ENCODE data around the gene SLC16A14.

Gene SLC16A14

GRCh38 chr2:230023313-230023712 is 45.4 kb downstream of the SLC16A14 start:
- no peak for DNase-seq

GRCh38 chr2:230019742-230020141 is 49.0 kb downstream of the SLC16A14 start:
- no peak for DNase-seq

- DNase-seq: no peak
Observed at GRCh38 chr2:230018153-230018552, 50.6 kb downstream of the SLC16A14 start.

GRCh38 chr2:230016844-230017243 is 51.9 kb downstream of the SLC16A14 start:
- DNase-seq: no peak

GRCh38 chr2:230012267-230012884 is 56.3 kb downstream of the SLC16A14 start:
- DNase-seq: no peak

GRCh38 chr2:230011617-230012016 is 57.1 kb downstream of the SLC16A14 start:
- no peak for DNase-seq

GRCh38 chr2:230010501-230010900 is 58.2 kb downstream of the SLC16A14 start:
- no peak for DNase-seq

GRCh38 chr2:230008708-230009066 is 60.0 kb downstream of the SLC16A14 start:
- no peak for DNase-seq

- peak; percentile 44 to 78 (median 65) for DNase-seq
Observed at GRCh38 chr2:230007931-230008707, 60.6 kb downstream of the SLC16A14 start.

GRCh38 chr2:230000118-230000841 is 68.4 kb downstream of the SLC16A14 start:
- DNase-seq: peak in 1 of 5 donors; percentile 67

- DNase-seq: no peak
Observed at GRCh38 chr2:229997565-229997964, 71.2 kb downstream of the SLC16A14 start.

- DNase-seq: no peak
Observed at GRCh38 chr2:229996320-229996719, 72.4 kb downstream of the SLC16A14 start.

GRCh38 chr2:229993236-229993635 is 75.5 kb downstream of the SLC16A14 start:
- DNase-seq: no peak

Data from T-helper 1 cell (primary cell).